Mucosa of rectum (tissue), 2 donors: ENCODE results near the gene USP20.
A peak's percentile ranks its signal among the peaks of the same experiment; 100 is the strongest.
"Not testable (repeated sequence)": the region's sequence is repeated elsewhere in the genome, so short reads cannot be mapped to it uniquely, and the experiment has no call there.

Experiments used
- H3K27ac ChIP-seq, 2 donors: one replicate each; pipeline ENCODE4 v1.7.0; 2013; ENCODE audit warnings: inconsistent platforms in 2 of 2, low read depth in 2 of 2, low read length in 2 of 2
- H3K27me3 ChIP-seq, 2 donors: one replicate each; pipeline ENCODE4 v1.7.0; 2013; ENCODE audit warnings: low read length in 2 of 2; ENCODE audit not compliant: control insufficient read depth in 2 of 2, insufficient read depth in 2 of 2
- H3K36me3 ChIP-seq, 2 donors: one replicate each; pipeline ENCODE4 v1.7.0; 2013; ENCODE audit warnings: low read length in 2 of 2; ENCODE audit not compliant: control insufficient read depth in 2 of 2, insufficient read depth in 2 of 2
- H3K4me1 ChIP-seq, 2 donors: one replicate each; pipeline ENCODE4 v1.7.0; 2013; ENCODE audit warnings: low read length in 2 of 2, mild to moderate bottlenecking in 1 of 2; ENCODE audit not compliant: control insufficient read depth in 2 of 2, insufficient read depth in 2 of 2
- H3K4me3 ChIP-seq, 2 donors: one replicate each; pipeline ENCODE4 v1.7.0; 2013; ENCODE audit warnings: low read length in 2 of 2
- H3K9ac ChIP-seq, 2 donors: one replicate each; pipeline ENCODE4 v1.7.0; 2013; ENCODE audit warnings: low read length in 2 of 2, low read depth in 1 of 2, mild to moderate bottlenecking in 1 of 2
- H3K9me3 ChIP-seq, 2 donors: one replicate each; pipeline ENCODE4 v1.7.0; 2013; ENCODE audit warnings: low read length in 2 of 2; ENCODE audit not compliant: control insufficient read depth in 2 of 2
- donor health status: healthy.
- donor health status: Normal muscosa, but diverticular disease.

Gene USP20

DNA sequence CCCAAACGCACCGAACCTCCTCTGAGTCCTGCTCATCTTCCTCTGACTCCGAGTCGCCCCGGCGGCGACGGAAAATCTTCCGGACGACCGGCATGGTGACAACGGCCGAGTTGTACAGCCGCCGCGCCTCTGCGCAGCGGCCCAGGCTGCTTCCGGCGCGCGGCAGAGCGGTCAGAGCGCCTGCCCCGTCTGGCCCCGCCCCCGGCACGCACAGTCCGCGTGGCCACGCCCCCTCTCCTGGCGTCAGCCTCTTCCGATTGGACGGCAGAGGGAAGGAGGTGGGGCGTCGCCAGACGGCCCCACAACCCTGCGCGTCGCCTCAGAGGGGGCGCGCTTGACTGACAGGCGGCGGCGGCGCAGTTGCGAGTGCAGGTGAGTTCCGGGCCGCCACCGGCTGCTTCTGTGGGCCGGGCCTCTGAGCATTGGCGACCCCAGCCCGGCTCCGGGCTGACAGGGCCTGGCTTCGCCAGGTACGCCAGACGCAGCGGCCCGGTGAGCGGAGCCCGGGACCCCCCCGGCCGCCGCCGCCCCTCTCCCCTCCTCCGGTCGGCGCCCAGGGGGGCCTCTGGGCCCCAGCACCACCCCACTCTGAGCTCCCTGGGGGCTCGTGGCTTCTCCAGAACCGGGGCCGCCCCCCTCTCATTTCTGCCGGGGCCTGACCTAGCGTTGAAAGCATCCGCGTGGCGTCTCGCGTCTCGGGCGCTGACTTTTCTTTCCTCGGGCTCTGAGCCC lies at the start of gene USP20, which contains the start of gene C9orf78:
TSS of gene USP20 (plus strand) at position 331 of the 732 bp plus-strand sequence. CDS start 17,098 bp downstream, outside the sequence.
TSS of gene C9orf78 (minus strand) at position 148 of the 732 bp plus-strand sequence. CDS start at position 94, 54 bp downstream.
- H3K27me3 ChIP-seq: no peaks in the 10 kb centered on the region
- H3K4me3 ChIP-seq: peak within 1 kb of the TSS; percentile 71 to 99
- H3K9me3 ChIP-seq: no peaks in the 10 kb centered on the region
- peaks cover 14 to 18% of the 10 kb centered on the region in 2 donors for H3K4me1 ChIP-seq
- H3K9ac ChIP-seq: peak within 1 kb of the TSS; percentile 72 to 95
- peaks cover 14 to 25% of the 10 kb centered on the region in 2 donors for H3K36me3 ChIP-seq
- H3K27ac ChIP-seq: peak within 1 kb of the TSS; percentile 66 to 88

DNA sequence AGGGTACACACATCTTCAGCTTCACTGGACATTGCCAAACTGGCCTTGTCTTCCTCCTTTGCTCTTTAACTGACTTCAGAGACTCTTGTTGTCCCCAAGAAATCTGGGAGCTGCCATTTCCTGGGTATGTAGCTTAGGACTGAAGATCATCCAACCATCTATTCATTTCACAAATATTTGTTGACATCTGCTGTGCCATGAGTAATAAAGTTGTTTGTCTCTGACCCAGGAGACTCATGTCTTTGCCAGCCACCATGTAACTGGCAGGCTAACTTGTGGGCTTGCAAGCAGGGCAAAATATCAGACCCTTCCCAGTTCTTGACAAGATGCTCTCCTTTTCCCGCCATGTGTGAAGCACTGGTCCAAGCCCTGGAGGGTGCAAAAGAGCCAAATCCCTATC lies 49.4 kb upstream of the USP20 start:
- no peak overlapping the region for H3K4me3 ChIP-seq
- peaks cover 2 to 6% of the 10 kb centered on the region in 2 donors for H3K27me3 ChIP-seq
- H3K9ac ChIP-seq: no peak overlapping the region
- no peak overlapping the region for H3K27ac ChIP-seq
- no peaks in the 10 kb centered on the region for H3K9me3 ChIP-seq
- no peaks in the 10 kb centered on the region for H3K4me1 ChIP-seq
- H3K36me3 ChIP-seq: no peaks in the 10 kb centered on the region

GRCh38 chr9:129786481-129786880 lies 48.8 kb upstream of the USP20 start:
- Histone ChIP-seq H3K27me3 (peaks cover 2 to 6% of the 10 kb centered on the region in 2 donors), H3K4me3 (no peak overlapping the region), H3K9me3 (no peaks in the 10 kb centered on the region), H3K27ac (no peak overlapping the region), H3K36me3 (no peaks in the 10 kb centered on the region), H3K9ac (no peak overlapping the region), H3K4me1 (no peaks in the 10 kb centered on the region)

DNA sequence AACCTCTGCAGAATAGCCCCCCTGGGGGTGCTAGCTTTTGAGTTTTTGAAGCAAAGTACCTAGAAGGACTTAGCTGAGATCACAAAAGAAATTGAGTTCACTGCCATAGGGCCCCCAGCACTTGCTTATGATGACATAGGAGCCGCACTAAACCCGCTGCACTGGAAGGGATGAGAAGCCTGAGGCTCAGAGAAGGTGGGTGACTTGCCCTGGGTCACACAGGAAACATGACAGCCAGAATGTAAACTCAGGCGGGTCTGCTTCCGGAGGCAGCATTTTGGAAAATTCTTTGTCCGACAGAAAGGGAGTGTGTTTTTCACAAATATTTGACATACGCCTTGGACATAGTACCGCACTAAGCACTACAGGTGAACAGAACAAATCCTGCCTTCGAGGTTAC lies 40.7 kb upstream of the USP20 start:
- no peaks in the 10 kb centered on the region for H3K4me1 ChIP-seq
- no peaks in the 10 kb centered on the region for H3K9me3 ChIP-seq
- H3K4me3 ChIP-seq: no peak overlapping the region
- H3K36me3 ChIP-seq: no peaks in the 10 kb centered on the region
- no peak overlapping the region for H3K27ac ChIP-seq
- H3K27me3 ChIP-seq: peaks cover 2% of the 10 kb centered on the region in 2 donors
- no peak overlapping the region for H3K9ac ChIP-seq

GRCh38 chr9:129796029-129796428 lies 39.2 kb upstream of the USP20 start:
- not testable (repeated sequence) for H3K27ac ChIP-seq, H3K27me3 ChIP-seq, H3K4me3 ChIP-seq, H3K36me3 ChIP-seq, H3K9ac ChIP-seq, H3K9me3 ChIP-seq, H3K4me1 ChIP-seq

DNA sequence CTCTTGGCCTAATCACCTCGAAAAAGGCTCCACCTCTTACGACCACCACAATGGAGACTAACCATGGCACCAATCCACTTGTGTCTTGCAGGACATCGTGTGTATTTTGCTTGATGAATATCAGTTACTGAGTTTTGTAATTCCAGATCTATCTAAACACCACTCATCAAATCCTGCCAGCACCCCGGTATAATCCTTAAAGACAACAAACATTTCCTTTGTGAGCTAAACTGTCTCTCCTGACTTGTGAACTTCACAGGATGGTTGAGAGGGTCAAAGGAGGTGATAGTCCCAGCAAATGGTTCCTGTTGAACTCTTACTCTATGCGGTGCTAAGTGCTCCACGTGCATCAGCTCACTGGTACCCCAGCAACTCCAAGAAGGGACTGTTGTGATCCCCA lies 36.3 kb upstream of the USP20 start:
- no peaks in the 10 kb centered on the region for H3K9me3 ChIP-seq
- peaks cover 5% of the 10 kb centered on the region in 2 donors for H3K4me1 ChIP-seq
- H3K9ac ChIP-seq: no peak overlapping the region
- H3K4me3 ChIP-seq: no peak overlapping the region
- no peak overlapping the region for H3K27ac ChIP-seq
- H3K36me3 ChIP-seq: no peaks in the 10 kb centered on the region
- peaks cover 2% of the 10 kb centered on the region in 2 donors for H3K27me3 ChIP-seq

- H3K9ac ChIP-seq: no peak overlapping the region
- H3K27me3 ChIP-seq: no peaks in the 10 kb centered on the region
- no peak overlapping the region for H3K4me3 ChIP-seq
- no peak overlapping the region for H3K27ac ChIP-seq
- peaks cover 17 to 20% of the 10 kb centered on the region in 2 donors for H3K4me1 ChIP-seq
- H3K9me3 ChIP-seq: no peaks in the 10 kb centered on the region
- peaks cover 0 to 6% of the 10 kb centered on the region in 2 donors for H3K36me3 ChIP-seq
Observed at GRCh38 chr9:129801504-129801903, 33.8 kb upstream of the USP20 start.

GRCh38 chr9:129802833-129803675 lies 32.2 kb upstream of the USP20 start, which contains the start of gene TOR1B:
Gene TOR1B (plus strand): TSS chr9:129803184. CDS start chr9:129803213, 29 bp downstream.
- Histone ChIP-seq H3K9me3 (no peaks in the 10 kb centered on the region), H3K9ac (peak within 1 kb of the TSS; percentile 80 to 88), H3K27ac (peak within 1 kb of the TSS; percentile 90 to 91), H3K27me3 (no peaks in the 10 kb centered on the region), H3K36me3 (peaks cover 5 to 14% of the 10 kb centered on the region in 2 donors), H3K4me1 (peaks cover 17 to 20% of the 10 kb centered on the region in 2 donors), H3K4me3 (peak within 1 kb of the TSS; percentile 90)

GRCh38 chr9:129803676-129804060 lies 31.6 kb upstream of the USP20 start:
- Histone ChIP-seq H3K9ac (peak overlapping the region; percentile 80 to 88), H3K27ac (peak overlapping the region; percentile 90 to 91), H3K4me1 (peaks cover 17 to 20% of the 10 kb centered on the region in 2 donors), H3K36me3 (peaks cover 5 to 14% of the 10 kb centered on the region in 2 donors), H3K4me3 (peak overlapping the region; percentile 90), H3K27me3 (no peaks in the 10 kb centered on the region), H3K9me3 (no peaks in the 10 kb centered on the region)

- H3K36me3 ChIP-seq: peaks cover 25 to 34% of the 10 kb centered on the region in 2 donors
- H3K4me3 ChIP-seq: peak overlapping the region in 1 of 2 donors; percentile 62
- no peaks in the 10 kb centered on the region for H3K27me3 ChIP-seq
- H3K9ac ChIP-seq: peak overlapping the region in 1 of 2 donors; percentile 0
- H3K9me3 ChIP-seq: no peaks in the 10 kb centered on the region
- peak overlapping the region; percentile 78 to 85 for H3K27ac ChIP-seq
- peaks cover 31 to 32% of the 10 kb centered on the region in 2 donors for H3K4me1 ChIP-seq
Observed at GRCh38 chr9:129806061-129806460, 29.2 kb upstream of the USP20 start.
